Esophagus muscularis mucosa (tissue), 4 donors: ENCODE data around the gene ZBTB33. TPM values are rescaled to one million over a fixed set of nuclear protein-coding genes. Genes with fewer than 3 reads are reported as not detected.

Source experiments
- DNase-seq: peaks from one replicate; pipeline ENCODE4 v3.0.0-alpha.2; 2017; ENCODE audit errors: extremely low spot score
- H3K27ac ChIP-seq, 4 donors: fragments of 200-600 bp; sonication (generic); replicated peaks in 1 of 4; 1 replicate in 3 of 4; 2 replicates in 1 of 4; pipeline ENCODE4 v1.5.1; 2016 to 2019; ENCODE audit warnings: mild to moderate bottlenecking in 1 of 4
- H3K27me3 ChIP-seq, 4 donors: fragments of 200-600 bp; sonication (generic); one replicate each; pipeline versions ENCODE4 v1.5.1 to v1.6.0; 2016 to 2019
- H3K36me3 ChIP-seq, 4 donors: fragments of 200-600 bp; sonication (generic); one replicate each; pipeline ENCODE4 v1.5.1; 2016 to 2019
- H3K4me1 ChIP-seq, 4 donors: fragments of 200-600 bp; sonication (generic); one replicate each; pipeline ENCODE4 v1.5.1; 2016 to 2019
- H3K4me3 ChIP-seq, 4 donors: fragments of 200-600 bp; sonication (generic); 1 replicate in 2 of 4; 2 replicates in 2 of 4; pipeline ENCODE4 v1.5.1; 2016 to 2019; ENCODE audit warnings: mild to moderate bottlenecking in 4 of 4, moderate library complexity in 1 of 4
- H3K9me3 ChIP-seq, 4 donors: fragments of 200-600 bp; sonication (generic); 1 replicate in 3 of 4; 2 replicates in 1 of 4; pipeline ENCODE4 v1.5.1; 2016 to 2019
- EP300 ChIP-seq: sonication (generic); formaldehyde crosslinking; IDR thresholded peaks from one replicate; pipeline ENCODE4 v1.6.1; 2017; ENCODE audit warnings: antibody characterized with exemption
- POLR2A ChIP-seq: fragments of 450-650 bp; IDR thresholded peaks from one replicate; pipeline ENCODE4 v1.6.1; 2017; ENCODE audit warnings: antibody characterized with exemption, moderate library complexity, mild to moderate bottlenecking, low read depth
- POLR2AphosphoS5 ChIP-seq, 2 donors: sonication (generic); formaldehyde crosslinking; IDR thresholded peaks; one replicate each; pipeline ENCODE4 v1.6.1; 2017; ENCODE audit warnings: antibody characterized with exemption in 2 of 2
- WGBS: methylation state at CpG from one replicate; pipeline ENCODE4 v1.1.5; 2018; 5-methylcytosine and 5-hydroxymethylcytosine counted together
- intact Hi-C: fragments of 100-400 bp; cut with DNase I; formaldehyde crosslinking; loops from one replicate; pipeline ENCODE4 v1.15.1; 2023
- total RNA-seq, 4 donors: library from RNA; depleted of rRNA; stranded (reverse); fragments of >200 nt; gene quantifications; one replicate each; pipeline versions ENCODE4 v1.1.0 to v1.2.1, GENCODE V29; 2016
- TF ChIP-seq, protein P1 (sequence below), 3 experiments: fragments of 200-600 bp in 2 of 3; fragments of 450-650 bp in 1 of 3; sonication (generic) in 2 of 3; IDR thresholded peaks; one replicate each; pipeline ENCODE4 v1.5.1; 2017 to 2019; ENCODE audit warnings: antibody characterized with exemption in 3 of 3, mild to moderate bottlenecking in 2 of 3, moderate library complexity in 1 of 3

Gene ZBTB33
- total RNA-seq, 4 donors from 2014 or later, result 7.9 to 9.1 (median 8.1) TPM

DNA sequence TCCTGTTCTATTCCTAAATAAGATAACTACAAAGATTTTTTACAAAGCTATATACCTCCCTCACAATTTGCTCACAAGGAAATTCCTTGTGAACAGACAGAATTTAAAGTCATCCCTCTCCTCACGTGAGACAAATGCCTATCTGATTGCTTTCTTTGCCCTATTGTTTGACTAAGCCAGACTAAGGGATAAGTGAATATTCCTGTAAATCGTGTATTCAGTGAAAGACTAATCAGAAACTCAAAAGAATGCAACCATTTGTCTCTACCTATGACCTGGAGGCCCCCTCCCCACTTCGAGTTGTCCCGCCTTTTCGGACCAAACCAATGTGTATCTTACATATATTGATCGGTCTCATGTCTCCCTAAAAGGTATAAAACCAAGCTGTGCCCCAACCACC, 15.3 kb upstream of the ZBTB33 start:
- WGBS, result 68% methylated on average over 6 of the region's 6 CpGs

DNA sequence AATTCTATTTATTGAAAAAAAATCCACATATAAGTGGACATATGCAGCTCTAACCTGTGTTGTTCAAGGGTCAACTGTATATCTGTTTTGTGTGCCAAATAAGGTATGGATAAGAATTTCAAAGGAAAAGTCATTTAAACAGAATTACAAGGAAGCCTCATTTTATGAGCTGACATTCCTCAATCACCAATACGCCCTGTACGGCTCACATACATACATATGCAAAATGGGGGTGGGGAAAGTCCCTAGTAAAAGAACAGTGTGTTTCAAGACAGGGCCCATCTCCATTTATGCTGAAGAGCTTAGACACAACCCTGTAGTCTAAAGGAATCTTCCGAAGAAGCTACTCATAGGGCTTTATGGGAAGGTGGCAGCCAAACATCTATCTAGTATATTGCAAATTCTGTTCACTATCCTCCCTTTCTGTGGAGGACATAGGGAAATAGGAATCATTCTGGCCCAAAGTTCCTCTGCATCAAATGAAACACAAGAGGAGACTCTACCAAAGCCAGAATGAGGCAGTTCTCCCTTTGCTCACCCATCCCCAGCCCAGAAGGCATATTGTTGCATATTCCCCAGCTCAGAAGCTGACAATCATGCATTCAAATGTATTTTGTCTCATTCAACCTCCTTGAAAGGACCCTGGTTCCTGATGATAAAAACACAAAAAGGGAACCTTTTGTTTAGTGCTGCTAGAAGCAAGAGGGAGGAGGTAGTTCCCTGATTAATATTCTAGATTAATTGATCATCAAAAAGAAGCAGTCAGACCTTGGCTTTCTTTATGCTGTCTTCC, 13.7 kb upstream of the ZBTB33 start:
- WGBS, result 96% methylated on average over 3 of the region's 3 CpGs
- H3K9me3 ChIP-seq, result no peaks in the 10 kb centered on the region
- H3K36me3 ChIP-seq, result peaks cover 0 to 5% (median 0%) of the 10 kb centered on the region in 4 donors
- no peak overlapping the region for H3K27ac ChIP-seq
- no peak for DNase-seq
- intact Hi-C loops, result no loop called here
- no peaks in the 10 kb centered on the region for H3K4me1 ChIP-seq
- H3K4me3 ChIP-seq, result no peak overlapping the region
- TF ChIP-seq EP300 (no peak), POLR2AphosphoS5 (IDR thresholded peaks at IDR 0.05) (no peak), POLR2A (no peak)
- TF ChIP-seq, protein P1, sequence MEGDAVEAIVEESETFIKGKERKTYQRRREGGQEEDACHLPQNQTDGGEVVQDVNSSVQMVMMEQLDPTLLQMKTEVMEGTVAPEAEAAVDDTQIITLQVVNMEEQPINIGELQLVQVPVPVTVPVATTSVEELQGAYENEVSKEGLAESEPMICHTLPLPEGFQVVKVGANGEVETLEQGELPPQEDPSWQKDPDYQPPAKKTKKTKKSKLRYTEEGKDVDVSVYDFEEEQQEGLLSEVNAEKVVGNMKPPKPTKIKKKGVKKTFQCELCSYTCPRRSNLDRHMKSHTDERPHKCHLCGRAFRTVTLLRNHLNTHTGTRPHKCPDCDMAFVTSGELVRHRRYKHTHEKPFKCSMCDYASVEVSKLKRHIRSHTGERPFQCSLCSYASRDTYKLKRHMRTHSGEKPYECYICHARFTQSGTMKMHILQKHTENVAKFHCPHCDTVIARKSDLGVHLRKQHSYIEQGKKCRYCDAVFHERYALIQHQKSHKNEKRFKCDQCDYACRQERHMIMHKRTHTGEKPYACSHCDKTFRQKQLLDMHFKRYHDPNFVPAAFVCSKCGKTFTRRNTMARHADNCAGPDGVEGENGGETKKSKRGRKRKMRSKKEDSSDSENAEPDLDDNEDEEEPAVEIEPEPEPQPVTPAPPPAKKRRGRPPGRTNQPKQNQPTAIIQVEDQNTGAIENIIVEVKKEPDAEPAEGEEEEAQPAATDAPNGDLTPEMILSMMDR (IDR thresholded peaks at IDR 0.05), result no peak
- H3K27me3 ChIP-seq, result no peaks in the 10 kb centered on the region

More for the DNA sequence above, 15.3 kb upstream of the ZBTB33 start:
- H3K36me3 ChIP-seq, result peaks cover 0 to 5% (median 0%) of the 10 kb centered on the region in 4 donors
- no peak overlapping the region for H3K27ac ChIP-seq
- no peak overlapping the region for H3K4me3 ChIP-seq
- no peaks in the 10 kb centered on the region for H3K9me3 ChIP-seq
- DNase-seq, result no peak
- intact Hi-C loops, result no loop called here
- no peaks in the 10 kb centered on the region for H3K4me1 ChIP-seq
- H3K27me3 ChIP-seq, result no peaks in the 10 kb centered on the region
- TF ChIP-seq POLR2AphosphoS5 (IDR thresholded peaks at IDR 0.05) (no peak), POLR2A (no peak), EP300 (no peak)
- TF ChIP-seq, protein P1 (IDR thresholded peaks at IDR 0.05), result no peak

DNA sequence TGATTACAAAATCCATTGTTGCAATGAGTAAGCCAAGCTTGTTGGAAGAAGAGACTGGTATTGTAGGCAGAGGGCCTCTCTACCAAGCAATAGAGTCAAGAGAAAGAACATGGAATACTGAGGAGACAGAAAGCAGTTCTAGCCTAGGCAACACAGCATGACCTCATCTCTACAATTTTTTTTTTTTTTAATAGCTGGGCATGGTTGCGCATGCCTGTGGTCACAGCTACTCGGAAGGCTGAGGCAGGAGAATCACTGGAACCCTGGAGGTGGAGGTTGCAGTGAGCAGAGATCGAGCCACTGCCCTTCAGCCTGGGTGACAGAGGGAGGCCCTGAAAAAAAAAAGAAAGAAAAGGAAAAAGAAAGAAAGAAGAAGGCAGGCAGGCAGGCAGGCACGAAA, 11.7 kb upstream of the ZBTB33 start:
- intact Hi-C loops, result no loop called here
- H3K36me3 ChIP-seq, result peaks cover 0 to 5% (median 0%) of the 10 kb centered on the region in 4 donors
- H3K4me1 ChIP-seq, result peaks cover 0 to 12% (median 9%) of the 10 kb centered on the region in 4 donors
- no peaks in the 10 kb centered on the region for H3K27me3 ChIP-seq
- DNase-seq, result no peak
- 84% methylated on average over 4 of the region's 4 CpGs for WGBS
- no peaks in the 10 kb centered on the region for H3K9me3 ChIP-seq
- TF ChIP-seq POLR2AphosphoS5 (IDR thresholded peaks at IDR 0.05), result no peak
- TF ChIP-seq POLR2A, result no peak
- TF ChIP-seq, protein P1 (IDR thresholded peaks at IDR 0.05), result no peak
- TF ChIP-seq EP300, result no peak
- H3K27ac ChIP-seq, result no peak overlapping the region
- H3K4me3 ChIP-seq, result no peak overlapping the region

DNA sequence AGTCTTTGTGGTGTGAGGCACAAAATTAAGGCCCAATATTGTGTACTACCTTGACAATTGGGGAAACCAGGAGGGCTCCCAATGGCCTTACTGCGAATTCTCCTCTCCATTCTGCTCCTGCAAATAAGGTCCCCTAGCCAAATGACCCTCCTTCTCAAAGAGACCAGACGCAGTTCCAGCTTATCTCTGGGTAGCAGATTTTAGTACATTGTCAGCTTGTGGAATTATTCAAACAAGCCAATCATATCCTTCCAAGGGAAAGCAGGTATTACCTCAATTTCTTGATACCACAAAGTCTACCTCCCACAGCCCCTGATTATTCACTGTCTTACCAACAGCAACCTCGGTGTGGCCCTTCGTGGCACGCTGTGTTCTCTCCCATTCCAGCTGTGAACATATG, 7.8 kb upstream of the ZBTB33 start:
- H3K27ac ChIP-seq, result no peak overlapping the region
- H3K27me3 ChIP-seq, result no peaks in the 10 kb centered on the region
- no peak for TF ChIP-seq EP300
- TF ChIP-seq POLR2A, result no peak
- TF ChIP-seq, protein P1 (IDR thresholded peaks at IDR 0.05), result no peak
- TF ChIP-seq POLR2AphosphoS5 (IDR thresholded peaks at IDR 0.05), result no peak
- peaks cover 0 to 14% (median 12%) of the 10 kb centered on the region in 4 donors for H3K4me1 ChIP-seq
- 75% methylated on average over 4 of the region's 5 CpGs for WGBS
- intact Hi-C loops, result loop anchor here (5.0 to 10.0 kb wide), 2 partner anchors 224 to 298 kb away; partner anchors contain the start of genes LAMP2 and NKAP
- H3K4me3 ChIP-seq, result no peak overlapping the region
- no peaks in the 10 kb centered on the region for H3K9me3 ChIP-seq
- peaks cover 0 to 5% (median 0%) of the 10 kb centered on the region in 4 donors for H3K36me3 ChIP-seq
- no peak for DNase-seq
